Endothelial cell of umbilical vein (primary cell): ENCODE results near the gene SNIP1. TPM values are rescaled to one million over a fixed set of nuclear protein-coding genes. Genes with fewer than 3 reads are reported as not detected.

Source experiments
- BruUV-seq: library from RNA; stranded (reverse); fragments of 400-500 nt; replicated peaks from 2 replicates; lab custom pipeline; 2021; lab: Mats Ljungman, UMichigan
- CTCF ChIA-PET: fragments of 300-600, 350-600 bp; sonication (Branson Sonifier 250); formaldehyde crosslinking; loops from one replicate; lab custom pipeline; 2021; ENCODE audit warnings: antibody characterized with exemption, inconsistent platforms; lab: Charles Lee
- POLR2A ChIA-PET: fragments of 300-600, 350-600 bp; sonication (Branson Sonifier 250); formaldehyde crosslinking; loops from one replicate; lab custom pipeline; 2021; ENCODE audit warnings: antibody characterized with exemption, inconsistent platforms; lab: Charles Lee
- DNase-seq: peaks from one replicate; pipeline ENCODE4 v3.0.0-alpha.2; 2011; ENCODE audit warnings: low read depth, low spot score
- FAIRE-seq: peaks from 2 replicates; lab custom pipeline; 2011; peaks lifted over from hg19 to GRCh38; lab: Jason Lieb, UNC
- H2AFZ ChIP-seq: 2 replicates; pipeline ENCODE4 v1.6.0; 2012; ENCODE audit warnings: low read depth, low read length, control low read depth, inconsistent platforms
- H3K27ac ChIP-seq: 2 replicates; pipeline ENCODE4 v1.5.1; 2011; ENCODE audit warnings: low read depth, mild to moderate bottlenecking, control low read depth, low read length, moderate library complexity; ENCODE audit not compliant: insufficient read depth
- H3K27me3 ChIP-seq, 2 experiments: 2 replicates each; pipeline versions ENCODE4 v1.6.0 to v1.6.1; 2011; ENCODE audit warnings: low read length in 2 of 2, mixed read lengths in 1 of 2; ENCODE audit not compliant: control insufficient read depth in 2 of 2, insufficient read depth in 2 of 2
- H3K36me3 ChIP-seq, 2 experiments: 2 replicates in 1 of 2; 3 replicates in 1 of 2; pipeline ENCODE4 v1.5.1; 2011; ENCODE audit warnings: low read length in 2 of 2, mild to moderate bottlenecking in 1 of 2, moderate library complexity in 1 of 2; ENCODE audit not compliant: control insufficient read depth in 2 of 2, insufficient read depth in 2 of 2; ENCODE audit errors: extremely low read depth in 1 of 2
- H3K4me1 ChIP-seq: 3 replicates; pipeline ENCODE4 v1.5.1; 2011; ENCODE audit warnings: mild to moderate bottlenecking, low read length; ENCODE audit not compliant: control insufficient read depth, insufficient read depth; ENCODE audit errors: extremely low read depth
- H3K4me2 ChIP-seq: 2 replicates; pipeline ENCODE4 v1.6.1; 2011; ENCODE audit warnings: low read length, control low read depth, mixed read lengths; ENCODE audit not compliant: insufficient read depth
- H3K4me3 ChIP-seq, 3 experiments: fragments of 200-600 bp in 1 of 3; sonication (generic), shearing (Covaris generic) in 1 of 3; replicated peaks in 1 of 3; 2 replicates each; pipeline ENCODE4 v1.5.1; 2011 to 2016; ENCODE audit warnings: control low read depth in 3 of 3, low read length in 3 of 3, mild to moderate bottlenecking in 2 of 3, inconsistent platforms in 1 of 3, low read depth in 1 of 3, moderate library complexity in 1 of 3; ENCODE audit not compliant: insufficient read depth in 1 of 3
- H3K79me2 ChIP-seq: 2 replicates; pipeline ENCODE4 v1.6.0; 2012; ENCODE audit warnings: low read length, inconsistent platforms; ENCODE audit not compliant: control insufficient read depth, insufficient read depth
- H3K9ac ChIP-seq: replicated peaks from 2 replicates; pipeline ENCODE3; 2011; ENCODE audit warnings: low read length, control low read depth; ENCODE audit not compliant: insufficient read depth; ENCODE audit errors: extremely low read depth
- H3K9me1 ChIP-seq: replicated peaks from 3 replicates; pipeline ENCODE4 v1.6.0; 2011; ENCODE audit warnings: mild to moderate bottlenecking, low read length; ENCODE audit not compliant: control insufficient read depth, insufficient read depth; ENCODE audit errors: extremely low read depth
- H3K9me3 ChIP-seq: replicated peaks from 2 replicates; pipeline ENCODE4 v1.5.1; 2012; ENCODE audit warnings: low read length, inconsistent platforms; ENCODE audit not compliant: control insufficient read depth, insufficient read depth
- H4K20me1 ChIP-seq: replicated peaks from 2 replicates; pipeline ENCODE3; 2011; ENCODE audit warnings: mild to moderate bottlenecking, low read length; ENCODE audit not compliant: control insufficient read depth, insufficient read depth; ENCODE audit errors: extremely low read depth
- EZH2 ChIP-seq: IDR thresholded peaks from 2 replicates; pipeline ENCODE4 v1.6.1; 2012; ENCODE audit warnings: borderline replicate concordance, low read depth, mild to moderate bottlenecking, moderate library complexity, low read length, inconsistent platforms; ENCODE audit not compliant: severe bottlenecking
- FOS ChIP-seq: IDR thresholded peaks from 2 replicates; pipeline ENCODE4 v1.6.1; 2011; ENCODE audit warnings: mild to moderate bottlenecking, low read length, moderate library complexity, borderline replicate concordance; ENCODE audit not compliant: insufficient read depth
- GATA2 ChIP-seq: IDR thresholded peaks from 2 replicates; pipeline ENCODE4 v1.7.0; 2011; ENCODE audit warnings: low read depth, mild to moderate bottlenecking, moderate library complexity, mixed read lengths, low read length; ENCODE audit not compliant: insufficient read length, insufficient read depth
- JUN ChIP-seq: IDR thresholded peaks from 2 replicates; pipeline ENCODE4 v1.6.1; 2011; ENCODE audit warnings: borderline replicate concordance, low read depth; ENCODE audit not compliant: insufficient read length, insufficient read depth
- MYC ChIP-seq: IDR thresholded peaks from one replicate; pipeline ENCODE4 v1.6.1; 2011; ENCODE audit warnings: mild to moderate bottlenecking, low read depth, low read length
- POLR2A ChIP-seq: IDR thresholded peaks from 2 replicates; pipeline ENCODE4 v1.6.1; 2012; ENCODE audit warnings: low read depth, mild to moderate bottlenecking, control low read depth, low read length
- POLR2AphosphoS5 ChIP-seq: IDR thresholded peaks from 2 replicates; pipeline ENCODE4 v1.6.1; 2012; ENCODE audit warnings: low read depth, mild to moderate bottlenecking, control low read depth, low read length, moderate library complexity; ENCODE audit not compliant: insufficient read depth
- dilution Hi-C: fragments of 300-500 bp; cut with MboI; formaldehyde crosslinking; loops from one replicate; pipeline ENCODE4 v1.15.0; 2019; ENCODE audit warnings: low sequenced_read_pairs; ENCODE audit not compliant: extremely low pct_ligation_motif_present
- intact Hi-C: fragments of 100-400 bp; cut with micrococcal nuclease; formaldehyde crosslinking; loops from one replicate; pipeline ENCODE4 v1.10.0; 2022
- polyA plus RNA-seq, 4 experiments: library from polyadenylated mRNA; depleted of rRNA in 3 of 4; stranded (reverse) in 3 of 4; unstranded in 1 of 4; fragments of >200 nt; gene quantifications; 2 replicates each; pipeline versions ENCODE4 v1.2.1 to v1.2.3, GENCODE V29; 2011 to 2012; ENCODE audit warnings: missing spikeins in 1 of 4
- total RNA-seq: library from RNA; stranded (reverse); gene quantifications from 2 replicates; pipeline ENCODE4 v1.2.3, GENCODE V29; 2021
- TF ChIP-seq, protein P1 (sequence below), 2 donors: IDR thresholded peaks; 1 replicate in 1 of 2; 2 replicates in 1 of 2; pipeline ENCODE4 v1.5.1; 2011; ENCODE audit warnings: low read length in 2 of 2, mild to moderate bottlenecking in 2 of 2, moderate library complexity in 2 of 2, control low read depth in 1 of 2, inconsistent platforms in 1 of 2, low read depth in 1 of 2; ENCODE audit not compliant: insufficient read depth in 1 of 2; ENCODE audit errors: extremely low read depth in 1 of 2
- TF ChIP-seq, protein P2 (sequence below): IDR thresholded peaks from 2 replicates; pipeline ENCODE4 v1.6.1; 2011; ENCODE audit not compliant: insufficient read depth, insufficient read length

SNIP1 gene
- total and polyA plus RNA-seq, 2 donors (not counting 3 experiments of a cell fraction or from before 2014, with no cell fraction given): 3.7 to 18.4 TPM

DNA sequence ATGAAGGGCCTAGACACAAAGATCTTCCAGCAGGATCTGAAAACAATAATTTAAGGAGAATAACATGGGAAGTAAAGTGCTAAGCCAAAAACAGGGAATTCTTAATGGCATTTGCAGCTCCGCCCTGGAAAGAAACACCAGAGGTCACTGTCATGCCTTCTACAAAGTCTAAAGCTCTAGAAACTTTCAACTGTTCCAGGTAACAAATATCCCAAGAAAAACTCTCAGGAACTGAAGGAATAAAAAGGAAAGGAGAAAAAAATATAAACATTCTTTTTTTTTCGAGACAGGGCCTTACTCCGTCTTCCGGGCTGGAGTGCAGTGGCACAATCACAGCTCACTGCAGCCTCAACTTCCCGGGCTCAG is 66.5 kb downstream of the SNIP1 start:
- H2AFZ ChIP-seq: no peak overlapping the region
- no peak overlapping the region for H3K9ac ChIP-seq
- intact Hi-C loops: loop anchor here (1.0 kb wide), 4 partner anchors 11 to 195 kb away; no protein-coding TSS in a partner anchor
- H3K27ac ChIP-seq: no peak overlapping the region
- dilution Hi-C loops: no loop called here
- no peak overlapping the region for H3K4me3 ChIP-seq
- no peak for TF ChIP-seq FOS
- no peak for TF ChIP-seq EZH2
- TF ChIP-seq POLR2AphosphoS5: no peak
- no peak for TF ChIP-seq JUN
- no peak for TF ChIP-seq POLR2A
- TF ChIP-seq, protein P1, sequence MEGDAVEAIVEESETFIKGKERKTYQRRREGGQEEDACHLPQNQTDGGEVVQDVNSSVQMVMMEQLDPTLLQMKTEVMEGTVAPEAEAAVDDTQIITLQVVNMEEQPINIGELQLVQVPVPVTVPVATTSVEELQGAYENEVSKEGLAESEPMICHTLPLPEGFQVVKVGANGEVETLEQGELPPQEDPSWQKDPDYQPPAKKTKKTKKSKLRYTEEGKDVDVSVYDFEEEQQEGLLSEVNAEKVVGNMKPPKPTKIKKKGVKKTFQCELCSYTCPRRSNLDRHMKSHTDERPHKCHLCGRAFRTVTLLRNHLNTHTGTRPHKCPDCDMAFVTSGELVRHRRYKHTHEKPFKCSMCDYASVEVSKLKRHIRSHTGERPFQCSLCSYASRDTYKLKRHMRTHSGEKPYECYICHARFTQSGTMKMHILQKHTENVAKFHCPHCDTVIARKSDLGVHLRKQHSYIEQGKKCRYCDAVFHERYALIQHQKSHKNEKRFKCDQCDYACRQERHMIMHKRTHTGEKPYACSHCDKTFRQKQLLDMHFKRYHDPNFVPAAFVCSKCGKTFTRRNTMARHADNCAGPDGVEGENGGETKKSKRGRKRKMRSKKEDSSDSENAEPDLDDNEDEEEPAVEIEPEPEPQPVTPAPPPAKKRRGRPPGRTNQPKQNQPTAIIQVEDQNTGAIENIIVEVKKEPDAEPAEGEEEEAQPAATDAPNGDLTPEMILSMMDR (IDR thresholded peaks at IDR 0.05; ENCODE audit: extremely low read depth in 1 of 2, insufficient read depth in 1 of 2, low read depth in 1 of 2, low read length in 2 of 2): no peak
- TF ChIP-seq, protein P2, sequence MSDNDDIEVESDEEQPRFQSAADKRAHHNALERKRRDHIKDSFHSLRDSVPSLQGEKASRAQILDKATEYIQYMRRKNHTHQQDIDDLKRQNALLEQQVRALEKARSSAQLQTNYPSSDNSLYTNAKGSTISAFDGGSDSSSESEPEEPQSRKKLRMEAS: no peak
- TF ChIP-seq GATA2: no peak
- TF ChIP-seq MYC: no peak
- H3K9me1 ChIP-seq: no peaks in the 10 kb centered on the region
- peaks cover 5 to 21% of the 10 kb centered on the region in 2 experiments for H3K36me3 ChIP-seq
- FAIRE-seq (no peak), DNase-seq (no peak)
- H3K9me3 ChIP-seq: no peaks in the 10 kb centered on the region
- CTCF ChIA-PET: interaction anchor here (0.6 to 8.0 kb wide), 25 partner anchors 10 to 971 kb away, joined by 3 to 337 read pairs (median 7); partner anchors contain the start of genes DNALI1, MEAF6 and ZC3H12A
- no peaks in the 10 kb centered on the region for H3K79me2 ChIP-seq
- no peaks in the 10 kb centered on the region for H3K27me3 ChIP-seq
- H4K20me1 ChIP-seq: no peaks in the 10 kb centered on the region
- no peak overlapping the region for H3K4me2 ChIP-seq
- POLR2A ChIA-PET: interaction anchor here (0.6 to 3.6 kb wide), 3 partner anchors 12 to 33 kb away, joined by 4 to 27 read pairs (median 6); partner anchors contain the start of gene ZC3H12A
- H3K4me1 ChIP-seq: peaks cover 2% of the 10 kb centered on the region
- no TSS peak for BruUV-seq
